GM18505 (cell line): Measurements from ENCODE around the gene FRMD1.

Source experiments
- ATAC-seq: cut with Tn5 transposase; IDR thresholded peaks from one replicate; pipeline ENCODE4 v1.9.1; 2021; ENCODE audit not compliant: unreplicated experiment
- POLR2A ChIP-seq: IDR thresholded peaks from 4 replicates; pipeline ENCODE4 v1.6.1; 2011; ENCODE audit warnings: borderline replicate concordance; ENCODE audit not compliant: insufficient read depth, insufficient read length; ENCODE audit errors: extremely low read depth

The FRMD1 gene

GRCh38 chr6:168119539-168119938 lies 40.5 kb upstream of the FRMD1 start:
- no peak for ATAC-seq
- TF ChIP-seq POLR2A = no peak

GRCh38 chr6:168118935-168119334 lies 39.9 kb upstream of the FRMD1 start:
- ATAC-seq = no peak
- TF ChIP-seq POLR2A = no peak

- ATAC-seq = no peak
- no peak for TF ChIP-seq POLR2A
Measured at GRCh38 chr6:168117942-168118341, 38.9 kb upstream of the FRMD1 start.

GRCh38 chr6:168116975-168117899 lies 38.2 kb upstream of the FRMD1 start:
- no peak for TF ChIP-seq POLR2A
- ATAC-seq = no peak

- no peak for TF ChIP-seq POLR2A
- ATAC-seq = no peak
Measured at GRCh38 chr6:168116438-168116974, 37.5 kb upstream of the FRMD1 start.

GRCh38 chr6:168115748-168116437 lies 36.9 kb upstream of the FRMD1 start:
- no peak for ATAC-seq
- no peak for TF ChIP-seq POLR2A

GRCh38 chr6:168113226-168113625 lies 34.2 kb upstream of the FRMD1 start:
- TF ChIP-seq POLR2A = no peak
- no peak for ATAC-seq

- TF ChIP-seq POLR2A = no peak
- ATAC-seq = no peak
Measured at GRCh38 chr6:168111911-168112310, 32.9 kb upstream of the FRMD1 start.

- no peak for ATAC-seq
- TF ChIP-seq POLR2A = no peak
Measured at GRCh38 chr6:168110437-168110836, 31.4 kb upstream of the FRMD1 start.

GRCh38 chr6:168109171-168109570 lies 30.2 kb upstream of the FRMD1 start:
- ATAC-seq = no peak
- TF ChIP-seq POLR2A = no peak

GRCh38 chr6:168107191-168107983 lies 28.4 kb upstream of the FRMD1 start:
- TF ChIP-seq POLR2A = no peak
- ATAC-seq = no peak

- TF ChIP-seq POLR2A = no peak
- no peak for ATAC-seq
Measured at GRCh38 chr6:168106633-168107005, 27.6 kb upstream of the FRMD1 start.
